B cell (primary cell): ENCODE results near the gene CCDC160. TPM values are rescaled to one million over a fixed set of nuclear protein-coding genes. Genes with fewer than 3 reads are reported as not detected.

Experiments used
- ATAC-seq: fragments of 200-7000 bp; cut with Tn5 transposase; one replicate; pipeline ENCODE4 v1.10.0; 2021; ENCODE audit warnings: low read depth, mild to moderate bottlenecking, moderate number of reproducible peaks, moderate library complexity
- CTCF ChIA-PET: fragments of 350-600 bp; sonication (Branson Sonifier 250); formaldehyde crosslinking; loops from one replicate; lab custom pipeline; 2021; ENCODE audit warnings: antibody characterized with exemption, inconsistent platforms; lab: Charles Lee
- POLR2A ChIA-PET: fragments of 350-600 bp; sonication (Branson Sonifier 250); formaldehyde crosslinking; loops from one replicate; lab custom pipeline; 2021; ENCODE audit warnings: antibody characterized with exemption; lab: Charles Lee
- DNase-seq: peaks from one replicate; pipeline ENCODE4 v3.0.0; 2013
- H2AFZ ChIP-seq: 2 replicates; pipeline ENCODE4 v1.6.1; 2012; ENCODE audit warnings: mild to moderate bottlenecking, low read depth, low read length; ENCODE audit not compliant: insufficient read depth, poor library complexity, severe bottlenecking
- H3K27ac ChIP-seq, 2 donors: 1 replicate in 1 of 2; 2 replicates in 1 of 2; pipeline ENCODE4 v1.5.1; 2012 to 2013; ENCODE audit warnings: low read length in 2 of 2, mild to moderate bottlenecking in 2 of 2, moderate library complexity in 1 of 2
- H3K27me3 ChIP-seq, 4 experiments: fragments of 200-600 bp in 1 of 4; sonication (generic) in 1 of 4; replicated peaks in 1 of 4; 1 replicate in 2 of 4; 2 replicates in 2 of 4; pipeline versions ENCODE4 v1.6.1 to v1.7.0; 2013 to 2016; ENCODE audit warnings: low read length in 3 of 4, mild to moderate bottlenecking in 2 of 4, mixed read lengths in 1 of 4, moderate library complexity in 1 of 4; ENCODE audit not compliant: insufficient read depth in 4 of 4, control insufficient read depth in 3 of 4; ENCODE audit errors: control extremely low read depth in 1 of 4
- H3K36me3 ChIP-seq, 2 experiments: replicated peaks in 1 of 2; 1 replicate in 1 of 2; 2 replicates in 1 of 2; pipeline versions ENCODE4 v1.6.1 to v1.7.1; 2013; ENCODE audit warnings: low read length in 1 of 2; ENCODE audit not compliant: insufficient read depth in 2 of 2, control insufficient read depth in 1 of 2; ENCODE audit errors: control extremely low read depth in 1 of 2, extremely low read depth in 1 of 2
- H3K4me1 ChIP-seq, 2 donors: fragments of 200-600 bp in 1 of 2; sonication (generic) in 1 of 2; 1 replicate in 1 of 2; 2 replicates in 1 of 2; pipeline versions ENCODE4 v1.5.1 to v1.6.1; 2013 to 2017; ENCODE audit warnings: low read length in 2 of 2; ENCODE audit not compliant: control insufficient read depth in 2 of 2, insufficient read depth in 2 of 2
- H3K4me2 ChIP-seq: replicated peaks from 2 replicates; pipeline ENCODE3; 2012; ENCODE audit warnings: mild to moderate bottlenecking, low read depth, low read length; ENCODE audit not compliant: poor library complexity, severe bottlenecking
- H3K4me3 ChIP-seq, 5 experiments: fragments of 200-600 bp in 1 of 5; sonication (generic) in 1 of 5; 1 replicate in 3 of 5; 2 replicates in 2 of 5; pipeline versions ENCODE4 v1.5.1 to v1.7.0; 2011 to 2016; ENCODE audit warnings: low read length in 4 of 5, mild to moderate bottlenecking in 4 of 5, low read depth in 2 of 5, control low read depth in 1 of 5, moderate library complexity in 1 of 5; ENCODE audit not compliant: insufficient read depth in 1 of 5; ENCODE audit errors: control extremely low read depth in 1 of 5, extremely low read depth in 1 of 5
- H3K79me2 ChIP-seq: fragments of 200-600 bp; sonication (generic); one replicate; pipeline ENCODE4 v1.6.0; 2016; ENCODE audit warnings: low read length; ENCODE audit not compliant: control insufficient read depth, insufficient read depth
- H3K9ac ChIP-seq: fragments of 200-600 bp; sonication (generic); 2 replicates; pipeline ENCODE4 v1.6.1; 2017; ENCODE audit warnings: mild to moderate bottlenecking, low read length, moderate library complexity
- H3K9me3 ChIP-seq, 3 donors: one replicate each; pipeline versions ENCODE4 v1.6.1 to v1.7.1; 2013; ENCODE audit warnings: low read length in 2 of 3; ENCODE audit not compliant: control insufficient read depth in 2 of 3, insufficient read depth in 1 of 3; ENCODE audit errors: control extremely low read depth in 1 of 3
- H4K20me1 ChIP-seq: 2 replicates; pipeline ENCODE4 v1.6.0; 2012; ENCODE audit warnings: mild to moderate bottlenecking, low read length; ENCODE audit not compliant: insufficient read depth, control insufficient read depth, poor library complexity, severe bottlenecking
- H3K27ac Mint-ChIP-seq: one replicate; pipeline ENCODE4 v1.8.0; 2021; ENCODE audit warnings: mixed read lengths
- H3K27me3 Mint-ChIP-seq: one replicate; pipeline ENCODE4 v1.8.0; 2021; ENCODE audit warnings: mixed read lengths
- H3K4me1 Mint-ChIP-seq: one replicate; pipeline ENCODE4 v1.8.0; 2021; ENCODE audit warnings: mixed read lengths
- H3K4me3 Mint-ChIP-seq: one replicate; pipeline ENCODE4 v1.8.0; 2021; ENCODE audit warnings: mixed read lengths
- H3K9me3 Mint-ChIP-seq: one replicate; pipeline ENCODE4 v1.8.0; 2022; ENCODE audit warnings: mixed read lengths; ENCODE audit not compliant: insufficient read depth
- EZH2 ChIP-seq: IDR thresholded peaks from 2 replicates; pipeline ENCODE4 v1.6.1; 2012; ENCODE audit warnings: borderline replicate concordance, low read depth, mild to moderate bottlenecking, moderate library complexity, low read length; ENCODE audit not compliant: insufficient read depth, poor library complexity, severe bottlenecking
- WGBS: methylation state at CpG from one replicate; pipeline ENCODE4 v1.1.5; 2013; ENCODE audit warnings: missing lambda C conversion rate; ENCODE audit not compliant: insufficient coverage; 5-methylcytosine and 5-hydroxymethylcytosine counted together
- intact Hi-C: fragments of 100-400 bp; cut with micrococcal nuclease; formaldehyde crosslinking; loops from one replicate; pipeline ENCODE4 v1.10.0; 2022
- polyA plus RNA-seq: library from polyadenylated mRNA; depleted of rRNA; stranded (reverse); fragments of >200 nt; gene quantifications from 2 replicates; pipeline ENCODE4 v1.2.3, GENCODE V29; 2012
- total RNA-seq, 2 donors: library from RNA; stranded (reverse); fragments of 120-200 nt in 1 of 2; gene quantifications; 1 replicate in 1 of 2; 2 replicates in 1 of 2; pipeline versions ENCODE4 v1.2.3 to v1.2.4, GENCODE V29; 2013 to 2022
- TF ChIP-seq, protein P1 (sequence below): fragments of 200-600 bp; IDR thresholded peaks from one replicate; pipeline ENCODE4 v1.8.0; 2022; ENCODE audit warnings: antibody characterized with exemption, mild to moderate bottlenecking

The CCDC160 gene
- total and polyA plus RNA-seq, 2 donors (not counting 1 experiment from before 2014, with no cell fraction given): not detected

DNA sequence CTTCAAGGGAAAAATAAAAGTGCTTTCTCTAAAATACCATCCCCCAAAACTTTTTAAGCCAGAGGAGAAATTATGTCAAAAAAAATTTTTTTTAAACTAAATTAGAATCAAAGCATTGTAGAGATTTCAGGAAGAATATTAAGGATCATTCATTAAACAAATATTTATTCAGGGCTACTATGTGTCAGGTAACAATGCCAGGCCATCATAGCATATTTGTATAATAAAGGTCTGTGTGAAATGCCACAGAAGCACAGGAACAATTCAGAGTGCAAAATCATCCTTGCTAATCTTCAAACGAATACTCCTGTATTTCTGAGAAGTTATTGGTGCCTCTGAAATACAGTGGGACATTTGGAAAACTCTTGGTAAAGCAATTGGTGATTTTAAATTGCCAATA, 2.0 kb downstream of the CCDC160 start:
- Histone ChIP-seq H3K4me2 (no peak overlapping the region), H3K4me1 (peaks cover 0 to 8% of the 10 kb centered on the region in 2 donors), H3K27me3 (peaks cover 0 to 16% (median 3%) of the 10 kb centered on the region in 4 experiments), H3K9me3 (no peaks in the 10 kb centered on the region), H3K27ac (no peak overlapping the region), H3K36me3 (no peaks in the 10 kb centered on the region), H3K4me3 (no peak overlapping the region), H3K9ac (no peak overlapping the region), H4K20me1 (no peaks in the 10 kb centered on the region), H2AFZ (no peak overlapping the region), H3K79me2 (no peaks in the 10 kb centered on the region)
- CTCF ChIA-PET: no interaction called here
- Mint-ChIP-seq H3K4me1 (no peaks in the 10 kb centered on the region), H3K27ac (no peak overlapping the region), H3K27me3 (peaks cover 22% of the 10 kb centered on the region), H3K4me3 (no peak overlapping the region), H3K9me3 (no peaks in the 10 kb centered on the region)
- no CpG with 5 or more reads among the region's 1 CpG for WGBS
- intact Hi-C loops: no loop called here
- no peak for DNase-seq
- no peak for ATAC-seq
- TF ChIP-seq, protein P1, sequence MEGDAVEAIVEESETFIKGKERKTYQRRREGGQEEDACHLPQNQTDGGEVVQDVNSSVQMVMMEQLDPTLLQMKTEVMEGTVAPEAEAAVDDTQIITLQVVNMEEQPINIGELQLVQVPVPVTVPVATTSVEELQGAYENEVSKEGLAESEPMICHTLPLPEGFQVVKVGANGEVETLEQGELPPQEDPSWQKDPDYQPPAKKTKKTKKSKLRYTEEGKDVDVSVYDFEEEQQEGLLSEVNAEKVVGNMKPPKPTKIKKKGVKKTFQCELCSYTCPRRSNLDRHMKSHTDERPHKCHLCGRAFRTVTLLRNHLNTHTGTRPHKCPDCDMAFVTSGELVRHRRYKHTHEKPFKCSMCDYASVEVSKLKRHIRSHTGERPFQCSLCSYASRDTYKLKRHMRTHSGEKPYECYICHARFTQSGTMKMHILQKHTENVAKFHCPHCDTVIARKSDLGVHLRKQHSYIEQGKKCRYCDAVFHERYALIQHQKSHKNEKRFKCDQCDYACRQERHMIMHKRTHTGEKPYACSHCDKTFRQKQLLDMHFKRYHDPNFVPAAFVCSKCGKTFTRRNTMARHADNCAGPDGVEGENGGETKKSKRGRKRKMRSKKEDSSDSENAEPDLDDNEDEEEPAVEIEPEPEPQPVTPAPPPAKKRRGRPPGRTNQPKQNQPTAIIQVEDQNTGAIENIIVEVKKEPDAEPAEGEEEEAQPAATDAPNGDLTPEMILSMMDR: no peak
- TF ChIP-seq EZH2: no peak
- POLR2A ChIA-PET: no interaction called here

DNA sequence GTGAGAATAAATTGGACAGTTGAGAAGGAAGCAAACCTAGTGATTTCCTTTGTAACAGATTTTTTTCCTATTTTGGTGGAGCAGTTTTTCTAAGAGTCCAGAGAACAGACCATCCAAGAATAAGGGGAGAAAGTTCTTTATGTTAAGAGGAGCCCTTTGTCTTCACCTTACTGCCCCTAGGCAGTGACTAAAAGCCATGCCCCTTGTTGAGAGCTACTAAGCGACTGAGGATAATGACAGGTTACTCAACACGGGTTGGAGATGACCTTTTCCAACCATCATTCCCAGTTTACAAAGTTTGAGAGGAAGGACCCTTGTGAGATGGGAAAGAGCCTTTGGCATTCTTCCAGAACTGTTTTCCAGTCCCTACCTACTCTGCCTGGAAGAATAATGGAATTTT, 3.2 kb downstream of the CCDC160 start:
- POLR2A ChIA-PET: no interaction called here

More for the DNA sequence above, 3.2 kb downstream of the CCDC160 start:
- H3K36me3 ChIP-seq: no peaks in the 10 kb centered on the region
- no peaks in the 10 kb centered on the region for H4K20me1 ChIP-seq
- H3K27me3 Mint-ChIP-seq: peaks cover 22% of the 10 kb centered on the region
- intact Hi-C loops: no loop called here
- no peaks in the 10 kb centered on the region for H3K9me3 Mint-ChIP-seq
- CTCF ChIA-PET: no interaction called here
- peaks cover 0 to 8% of the 10 kb centered on the region in 2 donors for H3K4me1 ChIP-seq
- DNase-seq (no peak), ATAC-seq (no peak)
- H3K79me2 ChIP-seq: no peaks in the 10 kb centered on the region
- H3K9me3 ChIP-seq: no peaks in the 10 kb centered on the region
- H3K4me3 ChIP-seq: no peak overlapping the region
- H3K27me3 ChIP-seq: peaks cover 0 to 16% (median 7%) of the 10 kb centered on the region in 4 experiments
- WGBS: no CpG with 5 or more reads among the region's 2 CpGs
- H3K4me1 Mint-ChIP-seq: no peaks in the 10 kb centered on the region
- H3K4me2 ChIP-seq: no peak overlapping the region
- no peak overlapping the region for H2AFZ ChIP-seq
- no peak overlapping the region for H3K27ac Mint-ChIP-seq
- TF ChIP-seq EZH2: no peak
- TF ChIP-seq, protein P1: no peak
- no peak overlapping the region for H3K27ac ChIP-seq
- no peak overlapping the region for H3K9ac ChIP-seq
- H3K4me3 Mint-ChIP-seq: no peak overlapping the region
